DMS79 (cell line): ENCODE measurements around the gene TIGD6.

Source experiments
- DNase-seq: peaks from one replicate; lab custom pipeline; 2025; lab: John Stamatoyannopoulos, UW

The TIGD6 gene

DNA sequence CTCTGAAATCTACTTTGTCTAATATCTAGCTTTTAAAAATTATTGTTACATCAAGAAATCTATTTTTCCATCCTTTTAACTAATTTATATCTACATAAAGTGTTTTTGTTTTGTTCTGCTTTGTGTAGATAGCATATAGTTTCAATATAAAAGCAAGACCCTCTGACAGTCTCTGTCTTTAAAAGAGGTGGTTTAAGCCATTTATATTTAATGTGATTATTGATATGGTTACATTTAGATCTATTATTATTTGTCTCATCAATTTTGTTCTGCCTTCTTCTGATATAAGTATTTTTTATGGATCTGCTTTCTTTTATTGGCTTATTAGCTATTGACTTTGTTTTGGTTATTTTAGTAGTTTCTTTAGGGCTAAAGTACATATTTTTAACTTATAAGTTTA, 16.1 kb upstream of the TIGD6 start:
- DNase-seq, result no peak

- DNase-seq, result no peak
These were observed 15.0 kb upstream of the TIGD6 start for GRCh38 chr5:150015415-150015814.

GRCh38 chr5:150014456-150014855, 14.0 kb upstream of the TIGD6 start:
- DNase-seq, result no peak

DNA sequence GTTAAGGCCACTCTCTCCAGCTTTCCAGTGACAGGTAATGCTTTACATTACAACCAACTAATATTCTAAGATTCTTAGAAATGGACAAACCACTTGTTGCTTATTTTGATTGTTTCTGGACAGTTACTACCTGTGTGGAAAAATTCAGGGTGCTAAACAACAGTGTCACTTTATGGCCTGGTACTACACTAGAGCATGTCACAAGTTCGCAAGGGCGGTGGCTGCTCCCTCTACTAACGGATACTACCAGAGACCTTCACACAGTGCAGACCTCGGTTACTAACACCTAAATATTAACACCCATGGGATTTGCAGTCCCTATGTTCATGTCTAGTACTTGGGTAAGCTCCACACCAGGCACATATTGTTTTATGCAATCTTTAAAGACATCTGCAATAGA, 13.5 kb upstream of the TIGD6 start:
- no peak for DNase-seq

DNA sequence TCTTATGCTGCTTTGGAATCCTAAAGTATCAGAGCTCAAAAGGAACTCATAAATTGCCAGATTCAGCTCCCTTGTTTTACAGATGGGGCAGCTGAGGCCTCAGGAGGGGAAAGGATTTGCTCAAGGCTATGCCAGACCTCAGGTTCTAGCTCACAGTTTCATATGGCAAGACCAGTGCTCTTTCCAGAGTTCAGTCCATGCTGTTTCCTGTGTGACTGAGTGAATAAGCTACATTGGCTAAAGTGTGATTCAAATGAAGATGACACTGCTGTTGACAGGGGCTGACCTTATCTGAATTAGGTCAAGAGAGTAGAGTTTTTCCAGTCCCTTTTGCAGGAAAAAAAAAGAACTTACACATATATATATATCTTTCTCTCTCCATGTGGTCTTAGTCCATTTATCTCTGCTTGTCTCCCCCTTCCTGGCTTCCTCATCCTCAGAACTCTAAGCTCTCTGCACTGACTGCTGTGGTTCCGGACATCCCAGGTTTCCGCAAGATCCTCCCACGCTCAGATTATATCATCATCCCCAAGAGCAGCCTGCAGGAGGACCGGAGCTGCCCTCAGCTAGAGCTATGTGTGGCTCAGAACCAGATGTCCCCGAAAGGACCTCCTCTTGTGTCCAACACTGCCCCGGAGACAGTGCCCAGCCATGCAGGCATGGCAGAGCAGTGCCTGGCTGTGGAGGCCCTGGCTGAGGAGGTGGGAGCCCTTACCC, 9.4 kb upstream of the TIGD6 start:
- DNase-seq, result no peak

DNA sequence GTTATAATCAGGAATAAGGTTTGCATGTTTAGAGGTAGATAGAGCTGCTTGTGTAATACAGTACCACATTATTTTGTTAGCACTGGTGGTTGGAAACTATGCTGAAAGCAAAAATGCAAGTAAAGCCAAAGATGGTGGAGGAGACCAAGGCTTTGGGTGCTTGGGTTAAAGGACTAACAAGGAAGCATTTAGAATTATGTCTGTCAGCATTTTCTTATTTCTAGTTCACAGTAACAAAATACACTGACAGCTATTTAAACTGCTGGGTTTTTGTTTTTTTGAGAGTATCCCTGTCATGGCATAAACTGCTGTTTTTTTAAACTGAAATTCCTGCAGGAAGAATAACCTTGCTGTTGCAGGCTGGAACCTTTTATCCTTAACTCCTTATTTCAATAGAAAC, 6.6 kb upstream of the TIGD6 start:
- DNase-seq, result no peak

- DNase-seq, result no peak
These were observed 5.9 kb upstream of the TIGD6 start for GRCh38 chr5:150006318-150006717.

GRCh38 chr5:150001660-150002486, 1.4 kb upstream of the TIGD6 start:
- no peak for DNase-seq

- DNase-seq, result no peak
These were observed 671 bp upstream of the TIGD6 start for GRCh38 chr5:150000990-150001659.

- DNase-seq, result no peak
These were observed 593 bp downstream of the TIGD6 start for GRCh38 chr5:149999866-150000255.

- DNase-seq, result no peak
These were observed 1.1 kb downstream of the TIGD6 start for GRCh38 chr5:149999359-149999758.

DNA sequence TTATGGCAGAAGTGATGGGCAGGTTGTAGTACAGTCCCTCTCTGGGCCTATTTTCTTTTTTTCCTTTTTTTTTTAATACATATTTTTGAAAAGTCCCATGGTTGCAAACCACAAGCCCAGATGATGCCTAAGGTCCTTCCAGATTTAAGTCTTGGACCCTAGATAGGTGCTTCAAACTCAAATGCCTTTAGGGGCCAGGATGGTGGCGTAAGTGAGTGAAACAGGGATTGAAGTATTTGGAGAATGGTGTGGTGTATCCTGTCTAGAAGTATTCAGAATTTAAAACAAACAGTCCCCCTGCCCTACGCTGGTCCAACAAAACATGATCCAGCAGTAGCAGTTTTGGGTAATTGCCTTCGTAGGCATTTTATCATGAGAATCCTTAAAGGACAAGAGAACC, 2.2 kb downstream of the TIGD6 start:
- DNase-seq, result no peak

DNA sequence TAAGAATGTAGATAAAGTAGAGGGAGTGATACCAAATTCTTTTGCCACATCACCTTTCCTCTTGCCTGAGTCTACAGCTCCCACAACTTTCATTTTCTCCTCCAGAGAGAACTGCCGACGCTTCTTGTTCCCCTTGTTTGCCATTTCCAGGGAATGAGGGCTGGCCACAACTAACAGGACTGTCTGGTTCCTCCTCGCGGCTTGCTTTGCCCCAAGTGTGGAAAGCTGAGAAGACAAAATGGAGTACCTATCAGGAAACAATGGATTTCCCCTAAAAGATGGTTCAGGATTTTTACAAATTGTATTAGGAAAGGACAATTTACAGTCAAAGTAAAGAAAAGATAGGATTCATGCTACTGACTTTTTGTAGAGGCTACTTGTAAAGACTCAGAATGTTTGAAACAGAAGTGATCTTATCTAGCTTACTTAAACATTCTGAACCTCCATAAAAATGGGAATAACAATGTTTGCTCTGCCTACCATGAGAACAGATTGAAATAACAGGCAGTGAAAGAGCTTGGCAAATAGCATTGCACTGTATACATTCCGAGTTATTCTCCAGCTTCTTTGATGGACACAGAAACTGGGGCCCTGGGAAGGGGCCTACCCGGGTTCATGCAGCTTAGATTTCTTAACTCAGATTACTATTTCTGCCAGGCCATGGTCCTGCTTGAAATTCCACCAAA, 4.1 kb downstream of the TIGD6 start:
- no peak for DNase-seq

DNA sequence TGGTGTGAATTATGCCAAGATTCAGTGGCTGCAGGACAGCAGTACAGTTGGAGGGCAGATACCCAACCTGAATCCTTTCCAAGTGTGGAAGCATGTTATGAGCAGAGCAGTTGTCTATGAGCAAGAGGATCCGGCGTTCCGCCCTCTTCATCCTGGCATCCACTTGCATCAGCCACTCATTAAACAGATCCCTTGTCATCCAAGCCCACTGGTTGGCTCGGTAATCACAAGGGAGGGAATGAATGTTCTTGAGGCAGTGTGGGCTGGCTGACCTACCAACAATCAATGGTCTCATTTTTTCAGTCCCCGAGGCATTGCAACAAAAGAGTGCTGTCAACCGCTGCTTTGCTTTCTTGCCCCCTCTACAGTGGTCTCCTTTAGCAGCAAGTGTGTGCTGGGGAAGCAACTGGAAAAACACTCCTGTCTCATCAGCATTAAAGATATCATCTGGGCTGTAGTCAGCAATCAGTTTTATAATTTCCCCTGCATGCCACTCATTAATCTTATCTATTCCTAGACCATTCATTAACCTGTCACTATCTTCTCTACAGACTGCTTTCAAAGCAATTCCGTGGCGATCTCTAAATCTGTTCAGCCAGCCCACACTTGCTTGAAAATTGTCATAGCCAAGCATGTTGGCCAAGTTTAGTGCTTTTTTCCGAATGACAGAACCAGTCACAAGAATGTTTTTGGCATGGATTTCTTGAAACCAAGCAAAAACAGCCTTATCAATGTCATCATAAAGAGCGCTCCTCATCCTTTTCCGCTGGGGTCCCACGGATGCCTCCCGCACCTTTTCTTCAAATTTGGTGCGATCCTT, 4.9 kb downstream of the TIGD6 start:
- DNase-seq, result no peak

- DNase-seq, result no peak
These were observed 7.0 kb downstream of the TIGD6 start for GRCh38 chr5:149993471-149993870.

- peak; percentile 8 for DNase-seq
These were observed 9.7 kb downstream of the TIGD6 start for GRCh38 chr5:149990518-149991376.

GRCh38 chr5:149988126-149988525, 12.3 kb downstream of the TIGD6 start:
- DNase-seq, result no peak

DNA sequence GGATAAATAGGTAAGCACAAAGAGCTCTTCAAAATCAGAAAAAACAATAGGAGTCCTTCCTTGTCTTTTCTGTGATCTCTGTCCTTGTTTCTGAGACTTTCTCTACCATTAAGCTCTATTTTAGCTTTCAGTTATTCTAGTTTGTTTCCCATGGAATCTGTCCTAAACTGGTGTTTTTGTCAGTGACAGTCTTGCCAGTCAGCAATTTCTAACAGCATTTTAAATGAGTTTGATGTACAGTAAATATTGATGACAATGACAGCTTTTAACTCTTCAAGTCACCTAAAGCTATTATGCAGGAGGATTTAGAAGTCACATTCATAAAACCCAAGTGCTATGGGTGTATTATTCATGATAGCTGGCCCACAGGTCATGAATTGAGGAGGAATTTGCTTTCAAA, 17.9 kb downstream of the TIGD6 start:
- DNase-seq, result no peak

DNA sequence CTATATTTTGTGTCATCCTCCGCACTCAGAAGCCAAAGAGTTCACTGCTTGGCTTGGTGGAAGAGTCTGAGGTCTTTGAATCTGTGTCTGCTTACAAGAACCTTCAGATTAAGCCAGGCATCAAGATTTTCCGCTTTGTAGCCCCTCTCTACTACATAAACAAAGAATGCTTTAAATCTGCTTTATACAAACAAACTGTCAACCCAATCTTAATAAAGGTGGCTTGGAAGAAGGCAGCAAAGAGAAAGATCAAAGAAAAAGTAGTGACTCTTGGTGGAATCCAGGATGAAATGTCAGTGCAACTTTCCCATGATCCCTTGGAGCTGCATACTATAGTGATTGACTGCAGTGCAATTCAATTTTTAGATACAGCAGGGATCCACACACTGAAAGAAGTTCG, 19.2 kb downstream of the TIGD6 start:
- no peak for DNase-seq

DNA sequence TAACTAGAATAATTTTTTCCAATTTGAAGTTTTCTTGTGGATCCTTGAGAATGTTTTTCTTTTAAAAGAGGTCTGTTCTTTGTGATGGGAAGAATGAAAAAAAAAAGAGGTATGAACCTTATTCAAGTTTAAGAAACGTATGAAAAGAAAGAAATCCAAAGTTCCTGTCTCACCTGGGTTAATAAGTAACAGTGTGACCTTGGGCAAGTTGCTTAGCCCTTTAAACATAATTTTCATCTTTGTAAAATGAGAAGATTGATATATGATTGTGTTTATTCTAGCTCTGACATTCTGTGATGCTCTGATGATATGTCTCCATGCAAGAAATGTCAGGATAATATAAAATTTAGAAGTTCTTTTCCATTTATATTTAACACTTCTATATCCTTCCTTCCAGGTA, 20.6 kb downstream of the TIGD6 start:
- DNase-seq, result no peak

GRCh38 chr5:149975409-149975808, 25.0 kb downstream of the TIGD6 start:
- DNase-seq, result no peak
